Mucosa of stomach (tissue), 1 donor: ENCODE results near the gene ADIRF.
"Not testable (repeated sequence)": the region's sequence is repeated elsewhere in the genome, so short reads cannot be mapped to it uniquely, and the experiment has no call there.

Experiments
- H3K27me3 ChIP-seq: one replicate; pipeline ENCODE4 v1.7.0; 2013; ENCODE audit warnings: mild to moderate bottlenecking, low read length; ENCODE audit not compliant: control insufficient read depth, insufficient read depth
- H3K36me3 ChIP-seq: one replicate; pipeline ENCODE4 v1.7.0; 2013; ENCODE audit warnings: low read length; ENCODE audit not compliant: control insufficient read depth, insufficient read depth
- H3K4me1 ChIP-seq: one replicate; pipeline ENCODE4 v1.7.0; 2013; ENCODE audit warnings: mild to moderate bottlenecking, low read length; ENCODE audit not compliant: control insufficient read depth, insufficient read depth
- H3K4me3 ChIP-seq: one replicate; pipeline ENCODE4 v1.7.0; 2013; ENCODE audit warnings: low read length
- H3K9ac ChIP-seq: one replicate; pipeline ENCODE4 v1.7.0; 2013; ENCODE audit warnings: mild to moderate bottlenecking, low read length, moderate library complexity
- H3K9me3 ChIP-seq: one replicate; pipeline ENCODE4 v1.7.0; 2013; ENCODE audit warnings: mild to moderate bottlenecking, low read length, moderate library complexity; ENCODE audit not compliant: control insufficient read depth
- donor health status: Pancreatic carcinoma.

ADIRF gene

DNA sequence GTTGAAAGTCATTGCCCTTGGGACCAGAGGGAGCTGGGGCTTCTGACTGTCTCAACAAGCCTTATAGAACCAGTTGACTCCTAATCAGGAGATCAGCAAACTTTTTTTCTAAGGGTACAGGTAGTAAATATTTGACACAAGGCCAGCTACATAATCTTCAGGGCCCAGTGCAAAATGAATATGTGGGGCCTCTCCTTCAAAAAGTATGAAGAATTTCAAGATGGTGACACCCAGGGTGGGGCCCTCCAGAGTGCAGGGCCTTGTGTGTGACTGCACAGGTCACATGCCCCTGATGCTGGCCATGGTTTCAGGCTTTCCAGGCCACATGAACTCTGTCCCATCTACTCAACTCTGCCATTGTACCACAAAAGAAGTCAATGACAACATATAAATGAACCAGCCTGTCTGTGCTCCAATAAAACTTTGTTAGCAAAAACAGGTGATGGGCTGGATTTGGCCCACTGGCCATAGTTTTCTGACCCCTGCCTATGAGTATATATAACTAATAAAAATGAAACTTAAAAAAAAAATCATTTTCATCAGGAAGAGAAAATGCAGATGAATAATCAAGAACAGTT, 17.0 kb upstream of the ADIRF start:
- no peaks in the 10 kb centered on the region for H3K9me3 ChIP-seq
- no peak overlapping the region for H3K4me3 ChIP-seq
- H3K27me3 ChIP-seq: peaks cover 9% of the 10 kb centered on the region
- peaks cover 16% of the 10 kb centered on the region for H3K4me1 ChIP-seq
- H3K36me3 ChIP-seq: no peaks in the 10 kb centered on the region
- no peak overlapping the region for H3K9ac ChIP-seq

DNA sequence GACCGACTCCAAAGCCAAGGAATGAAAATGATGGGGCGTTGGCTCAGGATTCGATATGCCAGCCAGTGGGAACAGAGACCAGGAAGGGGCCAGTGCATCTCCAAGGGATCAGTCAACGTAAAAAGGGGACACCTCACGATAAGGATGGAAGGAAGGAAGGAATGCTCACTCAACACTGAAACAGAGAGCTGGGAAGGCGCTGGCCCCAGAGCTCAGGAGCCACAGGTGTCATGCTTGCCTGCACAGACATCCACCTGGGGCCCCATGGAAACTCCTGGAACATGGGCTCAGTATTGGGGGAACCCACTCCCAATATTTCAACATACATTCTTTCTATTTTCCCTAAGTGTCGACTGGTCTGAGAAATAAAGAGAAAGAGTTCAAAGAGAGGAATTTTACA, 16.2 kb upstream of the ADIRF start:
- no peaks in the 10 kb centered on the region for H3K9me3 ChIP-seq
- peaks cover 16% of the 10 kb centered on the region for H3K4me1 ChIP-seq

DNA sequence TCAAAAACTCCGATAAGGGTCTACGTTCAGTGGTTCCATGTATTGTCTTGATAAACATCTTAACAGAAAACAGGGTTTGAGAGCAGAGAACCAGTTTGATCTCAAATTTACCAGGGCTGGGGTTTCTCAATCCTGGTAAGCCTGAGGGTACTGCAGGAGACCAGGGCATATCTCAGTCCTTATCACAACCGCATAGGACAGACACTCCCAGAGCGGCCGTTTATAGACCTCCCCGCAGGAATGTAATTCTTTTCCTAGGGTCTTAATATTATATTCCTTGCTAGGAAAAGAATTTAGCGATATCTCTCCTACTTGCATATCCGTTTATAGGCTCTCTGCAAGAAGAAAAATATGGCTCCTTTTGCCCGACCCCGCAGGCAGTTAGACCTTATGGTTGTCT, 15.6 kb upstream of the ADIRF start:
- H3K9me3 ChIP-seq, H3K36me3 ChIP-seq, H3K4me3 ChIP-seq, H3K27me3 ChIP-seq, H3K9ac ChIP-seq: not testable (repeated sequence)
- peaks cover 16% of the 10 kb centered on the region for H3K4me1 ChIP-seq

More for the DNA sequence above, 16.2 kb upstream of the ADIRF start:
- Histone ChIP-seq H3K36me3 (no peaks in the 10 kb centered on the region), H3K9ac (no peak overlapping the region), H3K4me3 (no peak overlapping the region), H3K27me3 (peaks cover 4% of the 10 kb centered on the region)

DNA sequence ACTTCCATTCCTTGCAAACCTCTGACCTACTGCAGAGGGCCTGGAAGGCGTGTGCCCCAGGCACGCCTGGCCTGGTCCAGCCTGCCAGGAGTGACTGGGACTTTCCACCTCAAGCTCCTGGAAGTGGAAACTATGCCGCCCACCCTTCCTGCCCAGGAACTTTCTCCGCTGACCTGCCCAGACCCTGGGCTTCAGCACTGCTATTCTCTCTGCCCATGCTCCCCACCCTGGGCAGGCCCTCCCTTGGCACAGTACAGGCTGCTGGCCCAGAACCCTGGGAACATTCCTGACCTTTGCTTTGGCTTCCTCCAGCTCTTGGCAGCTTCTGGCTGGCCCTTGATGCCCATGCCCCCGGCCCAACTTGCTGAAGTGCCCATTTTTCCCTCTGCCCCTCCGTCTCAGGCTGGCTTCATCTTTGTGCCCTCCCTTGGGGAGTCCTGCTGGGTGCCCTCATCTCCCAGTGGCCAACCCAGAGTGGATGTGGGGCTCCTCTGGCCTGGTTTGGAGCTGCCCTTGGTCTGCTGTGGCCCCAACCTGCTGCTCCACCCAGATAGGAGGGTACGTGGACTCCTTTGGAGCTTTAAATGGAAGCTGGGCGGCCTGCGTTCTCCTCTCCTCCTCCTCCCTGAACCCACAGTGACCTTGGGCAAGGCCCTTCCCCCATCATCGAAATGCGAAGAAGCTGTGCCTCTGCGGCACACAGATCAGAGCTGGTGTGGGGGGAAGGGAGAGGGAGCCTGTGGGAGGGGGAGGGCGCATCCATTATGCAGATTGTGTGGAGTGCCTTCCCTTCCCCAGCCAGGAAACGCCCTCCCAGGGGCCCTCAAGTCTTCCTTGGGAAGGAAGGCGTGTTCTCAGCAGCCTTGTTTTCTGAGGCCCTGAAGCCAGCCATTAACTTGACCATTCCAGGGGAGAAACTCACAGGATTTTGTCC, 14.3 kb upstream of the ADIRF start:
- Histone ChIP-seq H3K9me3 (no peaks in the 10 kb centered on the region), H3K9ac (no peak overlapping the region), H3K36me3 (no peaks in the 10 kb centered on the region), H3K4me3 (no peak overlapping the region), H3K27me3 (peaks cover 11% of the 10 kb centered on the region), H3K4me1 (peaks cover 22% of the 10 kb centered on the region)

DNA sequence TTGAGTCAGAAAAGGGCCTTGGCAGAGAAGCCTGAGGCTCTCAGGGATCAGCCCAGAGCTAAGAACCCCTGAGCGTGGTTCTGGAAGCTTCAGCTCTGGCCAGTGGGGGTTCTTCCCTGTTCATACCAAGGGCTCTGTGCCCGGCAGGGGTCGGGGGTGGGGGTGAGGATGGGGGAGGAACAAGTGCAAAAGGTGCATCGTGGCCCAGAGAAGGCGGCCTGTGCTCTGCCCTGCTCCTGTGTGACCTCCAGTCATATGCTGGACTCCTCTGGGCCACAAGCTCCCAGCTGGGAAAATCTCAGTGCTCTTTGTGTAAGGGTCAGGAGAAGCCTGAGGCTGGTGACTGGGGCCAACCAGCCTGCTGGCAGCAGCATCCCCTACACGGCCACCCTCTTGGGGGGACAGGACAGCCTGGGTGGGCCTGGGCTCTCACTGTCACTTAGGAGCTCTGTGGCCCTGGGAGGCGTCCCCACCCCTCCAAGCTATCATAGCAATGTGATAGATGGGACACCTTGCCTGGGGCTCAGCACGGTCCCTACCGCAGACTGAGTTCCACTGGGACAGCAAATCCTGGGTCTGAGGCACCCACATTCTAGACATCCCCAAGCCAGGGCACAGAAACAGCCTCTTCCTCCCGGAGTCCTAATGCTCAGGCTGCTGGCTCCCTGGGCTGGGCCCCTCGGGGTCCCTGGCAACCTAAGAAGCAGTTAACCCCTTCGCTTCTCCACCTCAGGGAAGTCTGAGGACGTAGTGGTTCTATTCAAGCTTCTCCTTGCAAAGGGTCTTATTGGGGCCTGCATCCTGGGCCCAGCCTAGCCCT, 13.4 kb upstream of the ADIRF start:
- H3K4me3 ChIP-seq: no peak overlapping the region
- peaks cover 16% of the 10 kb centered on the region for H3K27me3 ChIP-seq
- H3K9me3 ChIP-seq: no peaks in the 10 kb centered on the region
- peaks cover 28% of the 10 kb centered on the region for H3K4me1 ChIP-seq
- no peak overlapping the region for H3K9ac ChIP-seq
- H3K36me3 ChIP-seq: no peaks in the 10 kb centered on the region

DNA sequence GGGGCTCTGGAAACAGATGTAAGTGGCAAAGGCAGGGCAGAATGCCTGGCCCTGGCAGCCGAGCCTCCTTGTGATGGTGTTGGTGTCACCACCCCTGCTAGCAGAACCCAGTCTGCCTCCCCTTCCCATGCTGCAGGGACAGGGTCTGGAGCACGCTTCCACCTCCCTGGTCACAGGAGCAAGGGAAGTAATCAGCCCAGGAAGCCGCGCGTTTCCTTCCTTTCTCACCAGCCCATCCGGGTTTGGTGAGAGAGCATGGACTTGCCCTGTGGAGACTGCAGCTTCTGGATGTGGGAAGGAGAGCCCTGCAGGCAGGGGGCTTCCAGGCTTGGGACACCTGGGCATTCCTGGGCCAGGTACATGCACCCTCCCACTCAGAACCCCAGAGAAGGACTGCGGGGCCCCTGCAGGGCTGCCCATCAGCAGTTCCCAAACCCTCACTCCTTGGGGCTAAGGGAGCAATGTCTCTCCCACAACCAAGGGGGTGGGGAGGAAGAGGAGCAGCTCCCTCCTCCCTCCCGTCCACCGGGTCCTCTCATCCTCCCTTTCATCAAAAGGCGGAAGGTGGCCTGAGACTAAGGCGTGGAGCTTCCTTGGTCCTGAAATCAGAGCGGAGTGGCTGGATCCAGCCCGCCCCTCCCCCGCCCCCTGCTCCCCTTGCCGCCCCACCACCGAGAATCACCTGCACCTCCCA, 12.6 kb upstream of the ADIRF start:
- Histone ChIP-seq H3K36me3 (no peaks in the 10 kb centered on the region), H3K9ac (no peak overlapping the region), H3K4me1 (peaks cover 28% of the 10 kb centered on the region), H3K9me3 (no peaks in the 10 kb centered on the region), H3K4me3 (no peak overlapping the region), H3K27me3 (peaks cover 16% of the 10 kb centered on the region)

DNA sequence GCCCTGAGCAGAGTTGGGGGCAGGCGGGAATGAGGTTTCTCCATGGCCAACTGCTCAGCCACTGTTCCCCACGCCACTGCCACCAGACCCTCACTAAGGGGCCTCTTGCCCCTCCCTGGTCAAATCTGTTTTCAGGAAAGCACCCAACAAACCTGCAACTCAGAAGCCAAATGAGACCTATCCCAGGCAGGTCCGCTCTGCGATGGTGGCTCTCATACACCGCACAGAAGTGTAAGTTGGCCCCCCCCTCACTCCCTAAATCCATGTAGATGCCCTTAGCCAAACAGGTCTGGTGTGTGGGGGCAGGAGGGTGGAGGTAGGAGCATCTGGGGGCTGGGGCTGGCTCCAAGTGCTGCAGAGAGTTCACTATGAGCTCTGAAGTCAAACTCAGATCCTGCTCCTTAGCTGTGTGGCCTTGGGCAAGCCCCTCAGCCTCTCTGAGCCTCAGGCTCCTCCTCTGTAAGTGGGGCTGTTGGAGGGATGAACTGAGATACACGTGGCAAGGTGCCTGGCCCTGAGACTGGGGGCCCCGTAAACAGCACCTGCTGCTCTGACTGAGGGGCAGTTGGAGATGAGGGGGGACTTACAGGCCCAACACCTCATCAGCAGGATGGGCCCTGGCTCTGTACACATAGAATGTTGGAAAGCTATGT, 12.0 kb upstream of the ADIRF start:
- Histone ChIP-seq H3K4me1 (peaks cover 28% of the 10 kb centered on the region), H3K9me3 (no peaks in the 10 kb centered on the region), H3K36me3 (no peaks in the 10 kb centered on the region), H3K9ac (no peak overlapping the region), H3K27me3 (peaks cover 19% of the 10 kb centered on the region), H3K4me3 (no peak overlapping the region)

DNA sequence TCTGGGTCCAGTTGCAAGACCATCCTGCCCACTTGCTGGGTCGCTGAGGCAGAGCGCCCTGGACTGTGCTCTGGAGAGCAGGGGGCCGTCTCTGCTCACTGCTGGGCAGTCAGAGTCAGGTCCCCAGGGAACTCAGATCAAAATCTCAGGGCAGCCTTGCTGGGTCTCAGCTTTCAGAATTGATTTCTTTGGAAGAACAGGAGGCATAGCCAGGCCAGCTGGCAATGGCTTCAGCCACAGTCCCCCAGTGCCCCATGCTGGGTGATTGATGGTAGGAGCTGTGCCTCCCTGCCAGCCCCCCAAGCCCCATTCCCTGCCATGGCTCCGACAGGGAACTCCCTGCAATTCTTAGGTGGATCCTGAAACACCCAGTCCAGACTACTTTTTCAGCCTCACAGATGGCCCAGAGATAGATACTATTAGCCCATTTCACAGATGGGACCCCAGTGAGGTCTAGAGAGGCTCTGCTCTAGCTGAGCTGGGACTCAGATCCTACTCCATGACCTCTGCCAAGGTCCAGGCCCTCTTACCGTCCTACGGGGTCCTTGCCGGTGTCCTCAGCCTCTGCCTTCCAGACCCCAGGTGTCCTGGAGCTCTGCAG, 11.3 kb upstream of the ADIRF start:
- Histone ChIP-seq H3K4me3 (no peak overlapping the region), H3K9ac (no peak overlapping the region), H3K4me1 (peaks cover 28% of the 10 kb centered on the region), H3K36me3 (no peaks in the 10 kb centered on the region), H3K27me3 (peaks cover 20% of the 10 kb centered on the region), H3K9me3 (no peaks in the 10 kb centered on the region)

DNA sequence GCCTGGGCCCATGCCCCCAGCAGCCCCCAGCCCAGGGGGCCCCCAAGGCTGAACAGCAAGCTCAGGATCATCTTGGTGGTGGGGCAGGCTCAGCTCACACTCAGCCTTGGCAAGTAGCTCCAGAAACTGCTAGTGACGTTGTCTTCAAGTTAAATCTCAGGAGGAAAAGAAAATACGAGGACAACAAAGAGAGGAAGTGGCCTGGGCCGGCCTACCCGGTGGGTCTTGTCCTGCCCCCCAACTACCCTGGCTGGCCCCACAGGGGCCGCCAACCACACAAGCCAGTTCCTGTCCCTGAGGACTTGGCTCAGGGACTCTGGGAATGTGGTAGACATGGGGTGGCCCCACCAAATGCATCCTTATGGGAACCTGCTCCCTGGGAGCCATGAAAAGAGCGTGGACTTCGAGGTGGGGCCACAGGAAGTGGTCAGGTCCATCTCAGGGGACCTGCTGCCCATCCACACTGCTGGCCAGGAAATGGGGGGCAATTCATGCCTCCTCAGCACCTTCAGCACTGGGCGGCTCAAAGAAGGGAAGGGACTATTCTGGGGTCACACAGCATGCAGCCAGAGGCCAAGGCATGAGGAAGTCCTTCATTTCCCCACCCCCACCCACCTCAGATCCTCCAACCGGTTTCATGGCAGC, 10.7 kb upstream of the ADIRF start, which contains the start of gene MMRN2:
TSS of gene MMRN2 (minus strand) at position 145 of the 645 bp plus-strand sequence. CDS start at position 71, 74 bp downstream.
- Histone ChIP-seq H3K9ac (peak within 1 kb of the TSS; percentile 34), H3K9me3 (no peaks in the 10 kb centered on the region), H3K36me3 (no peaks in the 10 kb centered on the region), H3K4me1 (peaks cover 28% of the 10 kb centered on the region), H3K27me3 (peaks cover 20% of the 10 kb centered on the region), H3K4me3 (no peak within 1 kb of the TSS)

DNA sequence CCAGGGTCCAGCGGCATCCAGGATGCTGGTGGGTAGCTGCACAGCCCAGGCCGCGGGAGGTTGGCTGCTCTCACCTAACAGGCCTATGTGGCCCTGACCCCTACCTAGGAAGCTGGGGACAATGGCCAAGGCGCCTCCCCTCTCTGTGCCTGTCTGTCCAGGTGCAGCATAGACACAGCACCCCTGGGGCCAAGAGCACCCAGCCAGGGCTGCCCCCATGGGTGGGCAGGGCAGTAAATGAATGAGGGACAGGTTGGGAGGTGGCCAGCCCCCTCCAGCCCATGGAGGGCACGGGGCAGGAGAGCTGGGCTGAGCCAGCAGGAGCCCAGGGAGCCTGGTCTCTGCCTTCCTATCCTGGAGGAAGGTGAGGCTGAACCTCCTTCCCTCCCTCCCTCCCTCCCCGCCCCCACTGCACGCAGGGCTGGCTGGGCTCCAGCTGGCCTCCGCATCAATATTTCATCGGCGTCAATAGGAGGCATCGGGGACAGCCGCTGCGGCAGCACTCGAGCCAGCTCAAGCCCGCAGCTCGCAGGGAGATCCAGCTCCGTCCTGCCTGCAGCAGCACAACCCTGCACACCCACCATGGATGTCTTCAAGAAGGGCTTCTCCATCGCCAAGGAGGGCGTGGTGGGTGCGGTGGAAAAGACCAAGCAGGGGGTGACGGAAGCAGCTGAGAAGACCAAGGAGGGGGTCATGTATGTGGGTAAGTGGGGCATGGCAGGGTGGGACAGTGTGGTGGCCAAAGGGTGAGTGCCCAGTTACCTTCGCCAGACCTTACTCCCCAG, 10.0 kb upstream of the ADIRF start, which contains the start of gene SNCG:
TSS of gene SNCG (plus strand) at position 484 of the 785 bp plus-strand sequence. CDS start at position 583, 99 bp downstream.
- Histone ChIP-seq H3K4me3 (no peak within 1 kb of the TSS), H3K9ac (peak within 1 kb of the TSS; percentile 34), H3K36me3 (no peaks in the 10 kb centered on the region), H3K27me3 (peaks cover 20% of the 10 kb centered on the region), H3K4me1 (peaks cover 26% of the 10 kb centered on the region), H3K9me3 (no peaks in the 10 kb centered on the region)
